ENCODE results near the gene GRB2.
"Not testable (repeated sequence)": the region's sequence is repeated elsewhere in the genome, so short reads cannot be mapped to it uniquely, and the experiment has no call there.

The GRB2 gene

DNA sequence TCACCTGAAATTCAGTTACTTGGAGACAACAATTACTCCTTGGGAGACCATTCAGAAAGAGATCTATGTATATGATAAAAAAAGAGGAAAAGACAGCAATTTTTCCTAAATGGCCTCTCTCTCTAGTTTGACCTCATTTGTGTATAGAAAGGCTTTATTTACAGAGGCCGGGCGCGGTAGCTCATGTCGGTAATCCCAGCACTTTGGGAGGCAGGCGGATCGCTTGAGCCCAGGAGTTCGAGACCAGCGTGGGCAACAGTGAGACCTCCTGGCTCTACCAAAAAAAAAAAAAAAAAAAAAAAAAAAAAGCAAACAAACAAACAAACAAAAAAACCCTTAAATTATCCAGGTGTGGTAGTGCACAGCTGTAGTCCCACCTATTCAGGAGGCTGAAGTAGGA is 20.7 kb downstream of the GRB2 start:
- DNase-seq, result no peak

DNA sequence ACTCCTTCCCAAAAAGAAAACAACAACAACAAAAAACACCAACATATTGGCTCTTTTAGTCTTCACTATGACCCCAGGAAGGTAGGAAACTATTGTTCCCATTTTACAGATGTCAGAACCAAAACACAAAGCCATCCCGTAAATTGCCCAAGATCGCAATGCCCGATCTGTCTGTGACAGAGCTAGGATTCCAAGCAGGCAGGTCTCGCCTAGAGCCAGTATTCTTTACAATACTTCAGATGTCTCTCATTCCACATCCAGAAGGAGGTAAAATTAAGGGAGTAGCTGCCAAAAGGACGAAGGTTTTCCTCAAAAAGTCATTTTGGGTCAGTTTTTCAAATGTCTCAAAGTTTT is 21.7 kb downstream of the GRB2 start:
- no peak for DNase-seq

DNA sequence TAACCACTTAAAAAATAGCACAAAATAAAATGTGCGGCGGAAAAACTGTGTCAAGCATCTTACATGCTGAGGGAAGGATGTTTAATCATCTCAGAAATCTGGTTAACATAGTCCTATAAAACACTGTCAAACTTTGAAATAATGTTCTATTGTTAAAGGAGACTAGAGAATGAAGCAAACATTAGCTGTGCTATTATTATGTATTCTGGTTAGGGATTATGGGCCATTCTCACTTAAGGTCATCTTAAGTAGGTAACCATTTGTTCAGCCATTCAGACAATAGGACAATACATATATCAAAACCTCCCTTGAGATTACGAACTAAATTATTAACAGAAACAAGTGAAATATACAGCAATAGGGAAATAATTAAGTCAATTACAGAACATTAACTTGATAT is 24.7 kb downstream of the GRB2 start:
- no peak for DNase-seq

DNA sequence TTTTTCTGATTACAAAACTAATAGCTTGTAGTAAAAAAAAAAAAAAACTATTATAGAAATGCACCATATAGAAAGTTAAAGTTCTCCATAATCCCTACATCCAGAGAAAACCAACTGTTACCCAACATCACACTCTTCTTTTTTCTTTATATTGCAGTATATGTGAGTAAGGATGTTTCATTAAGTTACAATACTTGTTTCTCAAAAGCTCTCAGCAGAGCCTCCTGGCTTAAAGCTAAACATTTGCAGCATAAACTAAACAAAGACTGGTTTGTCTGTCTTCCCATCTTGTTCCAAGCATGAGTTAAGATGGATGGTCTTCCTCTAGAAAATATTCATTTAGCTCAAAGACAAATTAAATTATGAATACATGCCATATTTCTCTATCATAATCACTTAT is 25.2 kb downstream of the GRB2 start:
- DNase-seq, result no peak

DNA sequence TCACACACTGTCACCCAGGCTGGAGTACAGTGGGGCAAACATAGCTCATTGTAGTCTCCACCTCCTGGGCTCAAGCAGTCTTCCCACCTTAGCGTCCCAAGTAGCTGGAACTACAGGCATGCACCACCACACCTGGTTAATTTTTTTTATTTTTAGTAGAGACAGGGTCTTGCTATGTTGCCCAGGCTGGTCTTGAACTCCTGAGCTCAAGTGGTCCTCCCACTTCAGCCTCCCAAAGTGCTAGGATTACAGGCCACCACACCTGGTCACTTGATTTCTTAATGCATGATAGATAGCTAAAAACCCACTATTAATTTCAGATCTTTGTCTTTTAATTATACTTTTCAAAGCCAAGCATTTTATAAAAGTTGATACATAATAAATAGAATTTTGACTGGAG is 26.1 kb downstream of the GRB2 start:
- not testable (repeated sequence) for DNase-seq

DNA sequence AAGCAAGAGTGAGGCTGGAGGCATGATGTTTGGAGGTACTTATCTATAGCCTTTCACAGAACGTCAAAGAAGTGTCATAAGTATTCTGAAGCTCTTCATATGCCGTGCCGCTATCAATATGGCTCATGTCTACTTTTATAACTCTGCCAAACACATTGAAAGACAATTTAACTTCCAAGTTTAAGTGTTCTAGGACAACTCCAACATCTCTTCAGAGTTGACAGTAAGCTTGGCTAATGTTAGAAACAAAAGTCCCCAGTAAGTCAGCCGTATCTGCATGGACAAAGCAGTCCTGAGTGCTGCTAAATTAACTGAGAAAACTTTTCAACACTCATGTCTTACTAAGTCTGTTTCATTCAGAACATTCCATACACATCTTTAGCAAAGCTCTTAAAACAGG is 32.2 kb downstream of the GRB2 start:
- no peak for DNase-seq

DNA sequence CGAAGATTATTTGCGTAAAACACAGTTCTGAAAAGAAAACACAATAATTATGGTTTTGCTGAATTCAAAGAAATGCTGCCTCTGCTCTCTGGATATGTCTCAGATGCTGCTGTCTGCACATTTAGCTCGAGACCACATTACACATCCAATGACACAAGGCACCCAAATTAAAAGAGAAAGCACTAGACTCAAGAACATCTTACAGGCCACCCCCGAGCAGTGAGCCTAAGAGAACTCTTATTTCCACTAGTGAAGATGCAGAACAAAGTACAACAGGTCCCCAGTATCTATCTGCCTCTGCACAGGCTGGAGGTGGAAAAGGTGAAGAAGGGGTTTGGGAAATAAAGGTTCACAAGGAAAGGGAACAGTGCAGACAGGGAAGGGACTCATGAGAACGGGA is 33.5 kb downstream of the GRB2 start:
- DNase-seq, result no peak

DNA sequence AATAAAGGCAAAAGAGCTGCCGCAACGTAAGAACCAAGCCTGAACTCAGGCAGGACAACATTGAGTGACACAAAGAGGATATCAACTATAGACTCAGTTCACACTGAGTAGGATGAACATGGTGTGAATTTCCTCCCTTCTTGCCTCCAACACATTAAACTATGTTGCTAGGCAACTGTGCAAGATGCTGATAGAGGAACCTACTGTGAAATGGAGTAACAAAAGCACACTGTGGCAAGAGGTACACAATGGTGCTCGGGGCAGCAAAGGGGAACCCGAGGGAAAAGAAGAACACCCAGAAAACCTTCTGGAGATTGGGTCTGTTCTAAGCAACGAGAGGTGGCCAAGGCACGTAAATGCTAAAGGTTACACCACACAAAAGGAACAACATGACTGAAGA is 34.1 kb downstream of the GRB2 start:
- DNase-seq, result no peak

DNA sequence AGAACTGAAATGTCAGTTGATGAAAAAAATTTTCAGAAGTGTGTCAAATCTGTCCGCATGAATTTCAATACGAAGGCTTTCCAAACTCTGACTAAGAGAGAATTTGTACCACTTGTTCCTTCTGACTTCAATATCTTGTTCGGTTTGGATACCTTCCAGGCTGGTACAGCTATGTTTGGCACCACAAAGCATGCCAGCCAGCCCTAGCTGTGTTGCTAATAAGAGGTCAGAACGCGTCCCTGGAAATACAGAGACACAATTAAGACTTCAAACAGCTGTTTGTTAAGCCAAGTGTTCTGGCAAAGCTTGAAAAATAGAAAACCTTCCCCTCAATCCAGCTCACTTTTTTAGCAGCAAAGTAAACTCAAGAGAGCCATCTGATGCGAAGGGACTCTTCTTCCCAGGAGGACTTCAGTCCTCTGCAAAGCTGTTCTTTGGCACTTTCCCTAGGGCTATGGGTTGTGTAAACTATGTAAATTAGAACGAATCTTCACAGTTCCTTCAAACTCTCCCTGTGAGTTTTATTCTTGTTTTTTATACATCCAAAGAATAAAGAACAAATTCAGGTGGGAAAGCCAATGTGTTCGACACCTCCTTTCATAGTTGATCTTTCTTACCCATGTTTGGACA is 35.1 kb downstream of the GRB2 start:
- no peak for DNase-seq

DNA sequence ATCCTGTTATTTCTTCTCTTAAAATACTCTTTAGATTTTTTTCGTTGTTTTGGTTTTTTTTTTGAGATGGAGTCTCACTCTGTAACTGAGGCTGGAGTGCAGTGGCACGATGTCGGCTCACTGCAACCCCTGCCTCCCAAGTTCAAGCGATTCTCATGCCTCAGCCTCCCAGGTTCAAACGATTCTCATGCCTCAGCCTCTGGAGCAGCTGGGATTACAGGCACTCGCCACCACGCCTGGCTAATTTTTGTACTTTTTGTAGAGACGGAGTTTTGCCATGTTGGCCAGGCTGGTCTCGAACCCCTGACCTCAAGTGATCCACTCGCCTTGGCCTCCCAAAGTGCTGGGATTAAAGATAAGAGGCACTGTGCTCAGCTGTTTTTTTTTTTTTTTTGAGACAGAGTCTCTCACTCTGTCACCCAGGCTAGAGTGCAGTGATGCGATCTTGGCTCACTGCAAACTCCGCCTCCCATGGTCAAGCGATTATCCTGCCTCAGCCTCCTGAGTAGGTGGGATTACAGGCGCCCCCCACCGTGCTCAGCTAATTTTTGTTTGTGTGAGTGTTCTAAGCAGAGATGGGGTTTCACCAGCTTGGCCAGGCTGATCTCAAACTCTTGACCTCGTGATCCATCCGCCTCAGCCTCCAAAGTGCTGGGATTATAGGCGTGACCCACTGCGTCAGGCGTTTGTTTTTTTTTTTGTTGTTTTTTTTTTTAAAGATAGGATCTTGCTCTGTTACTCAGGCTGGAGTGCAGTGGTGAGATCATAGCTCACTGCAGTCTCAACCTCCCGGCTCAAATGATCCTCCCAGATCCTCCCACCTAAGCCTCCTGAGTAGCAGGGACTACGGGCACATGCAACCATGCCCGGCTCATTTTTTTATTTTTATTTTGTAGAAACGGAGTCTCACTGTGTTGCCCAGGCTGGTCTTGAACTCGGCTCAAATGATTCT is 37.4 kb downstream of the GRB2 start:
- DNase-seq, result not testable (repeated sequence)

DNA sequence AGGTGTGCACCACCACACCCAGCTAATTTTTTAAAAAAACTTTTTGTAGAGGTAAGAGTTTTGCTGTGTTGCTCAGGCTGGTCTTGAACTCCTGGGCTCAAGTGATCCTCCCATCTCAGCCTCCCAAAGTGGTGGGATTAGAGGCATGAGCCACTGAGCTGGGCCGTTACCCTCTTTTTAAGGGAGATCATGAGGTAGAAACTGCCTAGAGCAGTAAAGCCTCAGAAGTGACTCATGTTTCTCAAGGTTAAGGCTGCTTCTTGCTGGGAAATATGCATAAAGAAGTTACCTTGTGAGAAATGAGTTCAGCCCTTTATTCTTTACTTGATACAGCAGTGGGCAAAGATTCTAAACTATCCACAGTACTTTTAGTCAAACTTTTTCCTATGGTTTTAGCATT is 38.2 kb downstream of the GRB2 start:
- DNase-seq, result no peak

DNA sequence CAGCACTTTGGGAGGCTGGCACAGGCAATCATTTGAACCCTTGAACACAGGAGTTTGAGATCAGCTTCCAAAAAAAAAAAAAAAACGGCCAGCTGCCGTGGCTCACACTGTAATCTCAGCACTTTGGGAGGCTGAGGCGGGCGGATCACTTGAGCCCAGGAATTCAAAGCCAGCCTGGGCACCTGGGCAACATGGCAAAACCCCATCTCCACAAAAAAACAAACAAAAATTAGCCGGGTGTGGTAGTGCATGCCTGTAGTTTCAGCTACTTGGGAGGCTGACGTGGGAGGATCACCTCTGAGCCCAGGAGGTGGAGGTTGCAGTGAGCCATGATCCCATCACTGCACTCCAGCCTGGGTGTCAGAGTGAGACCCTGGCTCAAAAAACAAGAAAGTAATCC is 39.0 kb downstream of the GRB2 start:
- no peak for DNase-seq

DNA sequence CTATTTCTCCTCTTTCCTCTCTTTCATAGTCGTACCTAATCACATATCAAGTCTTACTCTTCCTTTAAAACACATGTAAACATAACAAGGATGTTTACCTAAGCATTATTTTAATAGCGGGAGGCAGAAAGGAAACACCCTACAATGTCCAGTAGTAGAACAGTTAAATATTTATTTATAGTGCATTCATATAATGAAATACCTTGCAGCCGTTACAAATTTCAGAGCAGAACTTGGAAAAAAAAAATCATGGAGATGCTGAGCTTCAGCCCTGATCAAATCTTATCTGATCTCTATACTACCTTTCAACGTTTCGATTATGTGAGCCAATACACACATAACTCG is 39.6 kb downstream of the GRB2 start:
- no peak for DNase-seq

DNA sequence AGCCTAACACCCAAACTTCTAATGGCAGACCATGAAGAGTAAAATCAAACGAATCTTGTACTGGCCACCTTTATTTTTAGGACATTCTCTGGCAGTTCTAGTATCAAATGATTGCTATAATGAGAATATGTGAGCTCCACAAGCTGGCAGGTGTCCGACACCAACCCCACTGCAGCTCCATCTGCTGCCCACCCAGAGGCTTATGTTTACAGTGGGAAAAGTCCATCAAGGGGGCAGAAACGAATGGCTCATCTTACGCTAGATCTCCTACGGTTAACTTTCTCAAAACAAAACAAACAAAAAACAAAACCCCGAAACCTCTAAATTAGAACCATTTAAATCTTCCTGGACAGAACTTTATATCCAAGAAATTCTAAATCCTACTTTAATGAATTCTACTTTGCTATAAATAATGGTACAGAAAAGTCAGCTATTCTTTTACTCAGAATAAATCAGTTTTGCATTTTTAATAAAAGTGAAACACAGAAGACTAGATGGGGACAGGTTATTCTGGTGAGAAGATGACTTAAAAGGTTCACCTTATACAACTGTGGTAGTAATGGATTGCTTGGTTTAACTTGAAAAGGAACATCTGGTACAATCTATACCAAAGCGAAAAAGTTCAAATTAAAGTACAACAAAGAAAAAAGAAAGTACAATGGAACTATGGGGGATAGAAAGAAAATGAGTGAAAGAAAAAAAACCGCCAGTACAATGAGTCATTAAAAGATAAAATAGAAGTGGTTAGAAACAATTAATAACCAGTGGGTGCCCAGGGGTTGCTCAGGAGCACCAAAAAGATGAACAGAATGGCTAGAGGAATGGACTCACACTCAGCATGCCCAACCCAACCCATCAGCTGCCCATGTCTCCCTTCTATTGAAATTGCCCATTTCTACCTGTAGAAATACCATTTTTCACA is 40.2 kb downstream of the GRB2 start:
- DNase-seq, result no peak

DNA sequence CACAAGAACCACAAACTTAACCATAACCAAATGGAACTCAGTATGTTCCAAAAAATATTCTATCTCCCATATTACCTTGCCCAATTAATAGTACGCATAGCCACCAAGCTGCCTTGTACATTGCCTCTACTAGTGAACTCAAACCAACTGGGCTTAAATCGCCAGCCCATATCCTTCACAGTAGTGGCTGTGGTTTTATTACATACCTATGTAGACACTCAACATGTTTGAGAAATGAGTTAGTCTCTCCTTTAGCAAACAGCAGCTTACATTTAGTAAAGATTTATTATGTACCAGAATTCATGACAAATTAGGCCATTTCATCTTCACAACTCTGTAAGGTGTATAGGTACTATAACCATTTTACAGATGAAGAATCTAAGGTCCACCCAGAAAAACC is 41.4 kb downstream of the GRB2 start:
- no peak for DNase-seq

DNA sequence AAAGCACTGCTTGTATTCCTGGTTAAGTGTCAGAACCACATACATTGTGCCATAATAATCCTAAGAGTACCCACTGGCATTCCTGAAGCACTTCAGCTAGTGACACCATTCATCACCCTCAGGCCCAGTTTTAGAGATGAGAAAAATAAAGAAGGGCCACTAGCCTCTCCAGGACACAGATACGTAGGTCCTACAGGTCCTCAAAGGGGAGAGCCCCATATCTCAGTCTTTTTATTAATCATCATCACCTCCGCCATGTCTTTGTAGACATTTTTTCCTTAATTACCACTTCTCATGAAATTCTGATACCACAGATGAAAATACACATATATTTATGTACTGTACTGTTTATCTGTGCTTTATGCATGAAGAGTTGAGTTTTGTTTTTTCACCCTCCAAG is 43.5 kb downstream of the GRB2 start:
- no peak for DNase-seq

DNA sequence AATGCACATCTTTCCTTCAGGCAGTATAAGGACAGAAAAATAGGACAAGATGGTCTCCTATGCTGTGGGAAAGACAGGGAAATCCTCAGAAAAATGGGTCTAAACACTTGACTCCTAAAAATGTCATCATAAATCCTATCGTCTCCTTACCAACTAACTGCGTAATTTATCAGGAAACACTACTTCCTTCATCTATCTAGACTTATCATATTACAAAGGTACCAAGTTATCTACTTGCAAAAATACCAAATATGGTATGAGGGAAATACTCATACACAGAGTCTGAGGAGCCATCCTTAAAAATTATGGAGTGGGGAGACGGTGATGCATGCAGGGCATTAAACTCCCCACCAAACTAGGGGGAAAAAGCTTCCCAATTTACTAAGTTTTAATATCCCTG is 44.1 kb downstream of the GRB2 start:
- DNase-seq, result no peak

DNA sequence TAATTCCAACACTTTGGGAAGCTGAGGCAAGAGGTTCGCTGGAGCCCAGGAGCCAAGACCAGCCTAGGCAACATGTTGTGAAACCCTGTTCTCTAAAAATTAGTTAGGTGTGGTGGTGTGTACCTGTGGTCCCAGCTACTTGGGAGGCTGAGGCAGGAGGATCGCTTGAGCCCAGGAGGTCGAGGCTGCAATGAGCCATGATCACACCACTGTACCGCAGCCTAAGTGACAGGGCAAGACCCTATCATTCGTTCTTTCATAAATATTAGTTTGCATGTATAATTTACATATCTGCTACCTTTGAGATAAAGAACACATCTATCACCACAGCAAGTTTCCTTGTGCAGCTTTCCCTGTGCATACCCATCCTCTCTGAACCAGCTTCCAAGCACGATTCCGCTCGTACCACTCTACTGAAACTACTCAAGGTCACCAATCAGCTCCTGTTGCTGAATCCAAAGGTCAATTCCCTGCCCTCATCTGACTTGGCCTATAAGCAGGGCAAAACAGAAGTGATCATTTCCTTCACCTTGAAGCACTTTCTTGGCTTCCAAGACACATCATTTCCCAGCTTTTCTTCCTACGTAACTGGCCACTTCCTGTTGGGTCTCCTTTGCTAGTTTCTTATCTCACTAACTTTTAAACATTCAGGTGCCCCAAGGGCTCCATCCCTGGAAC is 49.1 kb downstream of the GRB2 start:
- DNase-seq, result no peak

DNA sequence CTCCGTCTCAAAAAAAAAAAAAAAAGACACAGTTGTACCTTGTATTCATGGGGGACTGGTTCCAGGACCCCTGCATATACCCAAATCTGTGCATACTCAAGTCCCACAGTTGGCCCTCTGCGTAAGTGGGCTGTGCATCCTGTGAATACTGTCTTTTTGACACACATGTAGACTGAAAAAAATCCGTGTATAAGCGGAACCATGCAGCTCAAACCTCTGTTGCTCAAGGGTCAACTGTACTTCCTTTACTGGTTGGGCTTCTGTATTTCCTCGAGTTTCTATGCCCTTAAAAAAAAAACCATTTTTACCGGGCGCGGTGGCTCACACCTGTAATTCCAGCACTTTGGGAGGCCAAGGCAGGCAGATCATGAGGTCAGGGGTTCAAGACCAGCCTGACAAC is 52.3 kb downstream of the GRB2 start:
- DNase-seq, result no peak

DNA sequence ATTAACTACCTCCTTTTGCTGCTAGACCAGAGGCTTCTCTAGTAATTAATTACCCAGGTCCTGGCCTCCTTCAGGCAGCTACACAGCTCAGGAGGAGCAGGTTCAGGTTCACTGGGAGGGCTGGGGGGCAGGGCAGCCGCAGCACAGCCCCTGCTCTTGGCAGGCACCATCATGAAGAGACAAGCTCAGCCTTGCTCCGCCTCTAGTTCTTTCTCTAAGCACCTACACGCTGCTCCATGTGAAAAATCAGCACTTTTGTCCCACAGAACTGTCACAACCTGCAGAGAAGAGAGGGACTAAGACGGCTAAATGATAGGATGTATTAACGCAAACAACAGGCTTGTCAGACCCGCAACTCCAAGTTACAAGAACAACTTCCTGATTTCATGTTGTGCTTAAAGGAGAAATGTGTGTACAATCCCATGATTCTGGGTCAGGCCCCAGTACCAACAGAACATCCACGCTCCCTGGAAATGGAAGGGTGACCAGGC is 53.4 kb downstream of the GRB2 start:
- DNase-seq, result no peak

DNA sequence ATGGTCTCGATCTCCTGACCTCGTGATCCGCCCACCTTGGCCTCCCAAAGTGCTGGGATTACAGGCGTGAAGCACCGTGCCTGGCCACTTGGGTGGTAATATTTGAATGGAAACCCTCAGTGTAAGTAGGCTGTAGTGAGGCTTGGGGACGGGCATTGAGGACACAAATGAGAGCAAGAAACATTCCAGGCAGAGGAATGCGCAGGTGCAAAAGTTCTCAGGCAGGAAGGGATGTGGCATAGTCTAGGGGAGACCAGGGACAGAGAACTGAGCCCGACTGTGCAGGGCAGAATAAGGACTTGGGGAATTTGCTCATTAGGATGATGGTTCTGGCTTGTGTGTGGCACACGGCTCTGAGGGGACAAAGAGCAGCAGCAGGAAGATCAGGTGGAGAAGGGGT is 54.8 kb downstream of the GRB2 start:
- no peak for DNase-seq

DNA sequence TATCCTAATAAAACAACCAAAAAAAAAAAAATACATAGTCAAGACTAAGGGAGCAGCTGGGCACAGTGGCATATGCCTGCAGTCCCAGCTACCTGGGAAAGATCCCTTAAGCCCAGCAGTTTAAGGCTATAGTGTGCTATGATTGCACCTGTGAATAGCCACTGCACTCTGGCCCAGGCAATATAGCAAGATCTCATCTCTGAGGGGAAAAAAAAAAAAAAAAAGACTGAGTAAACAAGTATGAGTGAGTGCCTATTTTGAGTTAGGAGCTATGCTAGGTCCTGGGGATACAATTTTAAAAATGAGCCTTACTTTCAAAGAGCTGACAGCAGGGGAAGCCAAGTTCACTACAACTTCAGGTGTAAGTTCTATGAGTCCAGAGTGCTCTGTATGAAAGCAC is 55.4 kb downstream of the GRB2 start:
- DNase-seq, result no peak

DNA sequence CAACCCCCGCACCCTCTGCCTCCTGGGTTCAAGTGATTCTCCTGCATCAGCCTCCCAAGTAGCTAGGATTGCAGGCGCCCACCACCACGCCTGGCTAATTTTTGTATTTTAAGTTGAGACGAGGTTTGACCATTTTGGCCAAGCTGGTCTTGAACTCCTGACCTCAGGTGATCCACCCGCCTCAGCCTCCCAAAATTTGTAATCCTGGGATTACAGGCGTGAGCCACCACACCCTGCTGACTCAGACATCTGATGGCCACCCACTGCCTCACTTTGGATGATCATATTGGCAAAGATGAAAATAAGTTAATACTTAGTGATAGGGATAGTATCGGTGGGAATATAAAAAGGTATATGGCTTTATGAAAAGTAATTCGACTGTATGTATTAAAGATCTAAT is 55.9 kb downstream of the GRB2 start:
- no peak for DNase-seq

Data from NCI-H1092 (cell line).